ENCODE measurements around the gene IL3RA.

The IL3RA gene

GRCh38 chrX:1385253-1386223, 49.0 kb downstream of the IL3RA start:
- DNase-seq = no peak

- DNase-seq = no peak
Observed at GRCh38 chrX:1386338-1387127, 49.9 kb downstream of the IL3RA start.

- no peak for DNase-seq
Observed at GRCh38 chrX:1387141-1387776, 50.7 kb downstream of the IL3RA start.

- DNase-seq = no peak
Observed at GRCh38 chrX:1388651-1389050, 52.1 kb downstream of the IL3RA start.

DNA sequence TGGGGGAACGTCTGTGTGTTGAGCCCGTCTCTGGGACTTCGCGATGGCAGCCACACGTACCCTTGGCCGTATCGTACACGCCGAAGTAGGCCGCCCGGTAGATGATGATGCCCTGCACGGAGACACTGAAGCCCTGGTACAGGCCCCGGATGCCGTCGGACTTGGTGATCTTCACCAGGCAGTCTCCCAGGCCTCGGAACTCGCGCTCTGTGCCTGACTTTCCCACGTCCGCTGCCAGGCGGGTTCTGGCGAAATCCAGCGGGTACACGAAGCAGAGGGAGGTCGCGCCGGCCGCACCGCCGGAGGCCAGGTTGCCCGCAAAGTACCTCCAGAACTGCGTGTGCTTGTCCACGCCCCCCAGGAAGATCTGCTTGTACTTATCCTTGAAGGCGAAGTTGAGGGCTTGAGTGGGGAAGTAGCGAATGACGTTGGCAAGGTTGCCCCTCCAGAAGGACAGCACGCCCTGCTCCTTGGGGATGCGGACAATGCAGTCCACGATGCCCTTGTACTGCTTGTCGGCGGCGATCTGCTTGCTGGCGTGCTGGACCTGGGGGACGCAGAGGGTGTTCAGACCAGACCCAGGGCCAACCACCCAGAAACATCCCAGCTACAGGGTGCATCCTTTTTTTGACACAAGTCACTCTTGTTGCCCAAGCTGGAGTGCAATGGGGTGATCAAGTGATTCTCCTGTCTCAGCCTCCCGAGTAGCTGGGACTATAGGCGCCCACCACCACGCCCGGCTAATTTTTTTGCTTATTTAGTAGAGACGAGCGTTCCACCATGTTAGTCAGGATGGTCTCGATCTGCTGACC, 52.8 kb downstream of the IL3RA start:
- no peak for DNase-seq

- DNase-seq = no peak
Observed at GRCh38 chrX:1389993-1390285, 53.4 kb downstream of the IL3RA start.

GRCh38 chrX:1390621-1391369, 54.2 kb downstream of the IL3RA start:
- no peak for DNase-seq

- DNase-seq = no peak
Observed at GRCh38 chrX:1391370-1391706, 54.8 kb downstream of the IL3RA start.

- no peak for DNase-seq
Observed at GRCh38 chrX:1391707-1392375, 55.3 kb downstream of the IL3RA start, which contains the start of gene SLC25A6. Gene SLC25A6, minus strand, starts transcription at chrX:1392113. Its CDS starts 104 bp downstream, at chrX:1392009.

GRCh38 chrX:1392376-1393068, 55.9 kb downstream of the IL3RA start:
- no peak for DNase-seq

- DNase-seq = no peak
Observed at GRCh38 chrX:1393871-1394615, 57.5 kb downstream of the IL3RA start.

- no peak for DNase-seq
Observed at GRCh38 chrX:1394731-1395501, 58.3 kb downstream of the IL3RA start.

DNA sequence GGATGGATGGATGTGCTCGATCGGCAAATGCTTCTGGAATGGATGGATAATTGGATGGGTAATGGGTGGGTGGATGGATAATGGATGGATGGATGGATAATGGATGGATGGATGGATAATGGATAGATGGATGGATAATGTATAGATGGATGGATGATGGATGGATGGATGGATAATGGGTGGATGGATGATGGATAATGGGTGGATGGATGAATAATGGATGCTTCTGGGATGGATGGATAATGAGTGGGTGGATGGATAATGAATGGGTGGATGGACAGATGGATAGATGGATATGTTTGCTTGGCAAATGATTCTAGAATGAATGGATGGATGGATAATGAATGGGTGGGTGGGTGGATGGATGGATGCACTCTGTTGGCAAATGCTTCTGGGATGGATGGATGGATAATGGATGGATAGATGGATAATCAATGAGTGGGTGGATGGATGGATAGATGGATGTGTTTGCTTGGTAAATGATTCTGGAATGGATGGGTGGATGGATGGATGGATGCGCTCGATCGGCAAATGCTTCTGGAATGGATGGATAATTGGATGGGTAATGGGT, 59.1 kb downstream of the IL3RA start:
- no peak for DNase-seq

GRCh38 chrX:1397001-1397400, 60.4 kb downstream of the IL3RA start:
- no peak for DNase-seq

GRCh38 chrX:1397441-1398270, 61.1 kb downstream of the IL3RA start:
- DNase-seq = no peak

GRCh38 chrX:1398431-1399340, 62.1 kb downstream of the IL3RA start:
- no peak for DNase-seq

- DNase-seq = no peak
Observed at GRCh38 chrX:1400049-1400448, 63.5 kb downstream of the IL3RA start.

Data from NCI-H345 (cell line).